Measurements from ENCODE around the gene CGB3.
"Not testable (repeated sequence)": the region's sequence is repeated elsewhere in the genome, so short reads cannot be mapped to it uniquely, and the experiment has no call there.

CGB3 gene

DNA sequence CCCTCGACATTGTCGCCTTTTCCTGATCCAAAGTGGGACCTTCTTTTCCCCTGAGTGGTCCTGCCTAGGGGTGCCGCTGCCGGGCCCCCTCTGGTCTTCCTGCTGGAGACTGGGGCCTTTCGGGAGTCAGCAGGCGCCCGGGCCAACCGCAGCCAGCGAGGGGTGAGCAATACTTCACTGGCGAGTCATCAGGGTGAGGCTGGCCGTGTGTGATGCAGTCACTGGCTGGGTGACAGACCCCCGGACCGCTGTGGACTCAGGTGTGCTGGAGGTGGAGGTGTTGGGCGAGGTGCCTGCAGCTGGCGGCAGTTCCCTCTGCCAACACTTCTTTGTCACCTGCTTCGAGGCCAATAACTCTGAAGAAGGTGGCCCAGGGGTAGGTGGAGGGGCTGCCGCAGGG, 18.0 kb upstream of the CGB3 start:
- no peak for DNase-seq

- DNase-seq: not testable (repeated sequence)
Measured at GRCh38 chr19:49039736-49040135, 15.6 kb upstream of the CGB3 start.

GRCh38 chr19:49038557-49039276, 14.6 kb upstream of the CGB3 start:
- not testable (repeated sequence) for DNase-seq

DNA sequence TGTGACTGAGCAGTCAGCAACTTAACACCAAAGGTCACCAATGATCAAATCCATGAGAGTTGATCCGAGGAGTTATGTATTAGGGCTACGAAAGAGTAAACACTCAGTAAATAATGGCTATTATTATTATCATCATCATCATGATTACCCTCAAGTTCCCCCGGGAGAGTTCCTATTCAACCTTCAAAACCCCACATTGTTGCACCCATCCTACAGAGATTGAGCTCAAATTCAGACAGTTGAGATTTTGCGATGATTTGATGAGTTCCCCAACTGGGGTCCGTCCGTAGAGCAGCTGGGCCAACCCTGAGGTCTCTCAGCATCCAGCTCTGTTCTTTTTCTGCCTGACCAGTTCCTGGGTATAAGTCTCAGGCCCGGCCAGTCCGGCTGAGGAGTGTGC, 14.0 kb upstream of the CGB3 start:
- not testable (repeated sequence) for DNase-seq

DNA sequence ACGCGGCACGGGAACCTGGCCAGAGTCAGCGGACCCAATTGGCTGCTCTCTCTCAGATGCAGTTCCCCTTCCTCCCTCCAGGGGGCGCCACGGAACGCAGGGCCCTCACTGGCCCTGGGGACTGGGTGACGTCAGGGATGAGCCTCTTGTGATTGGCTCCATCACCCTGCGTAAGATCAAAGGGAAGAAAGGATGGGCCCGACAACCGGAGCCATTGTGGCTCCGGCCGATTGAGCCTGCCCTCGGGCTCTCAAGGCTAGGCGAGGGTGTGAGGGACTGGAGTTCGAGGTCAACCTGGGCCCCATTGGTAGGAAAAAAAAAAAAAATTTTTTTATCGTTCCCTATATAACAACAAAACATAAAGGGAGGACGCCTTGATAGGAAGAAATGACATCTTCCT, 12.7 kb upstream of the CGB3 start, which contains the start of gene CGB1:
Gene CGB1 (minus strand): TSS at position 81 of the 400 bp plus-strand sequence. CDS start 184 bp downstream, outside the sequence.
- DNase-seq: not testable (repeated sequence)

- DNase-seq: not testable (repeated sequence)
Measured at GRCh38 chr19:49031642-49032301, 7.6 kb upstream of the CGB3 start, which contains the start of gene CGB2. TSS of gene CGB2 (plus strand) at chr19:49031890. CDS start at chr19:49032096, 206 bp downstream.

DNA sequence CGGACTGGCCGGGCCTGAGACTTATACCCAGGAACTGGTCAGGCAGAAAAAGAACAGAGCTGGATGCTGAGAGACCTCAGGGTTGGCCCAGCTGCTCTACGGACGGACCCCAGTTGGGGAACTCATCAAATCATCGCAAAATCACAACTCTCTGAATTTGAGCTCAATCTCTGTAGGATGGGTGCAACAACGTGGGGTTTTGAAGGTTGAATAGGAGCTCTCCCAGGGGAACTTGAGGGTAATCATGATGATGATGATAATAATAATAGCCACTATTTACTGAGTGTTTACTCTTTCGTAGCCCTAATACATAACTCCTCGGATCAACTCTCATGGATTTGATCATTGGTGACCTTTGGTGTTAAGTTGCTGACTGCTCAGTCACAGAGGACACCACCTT, 6.2 kb upstream of the CGB3 start:
- not testable (repeated sequence) for DNase-seq

GRCh38 chr19:49029749-49030148, 5.6 kb upstream of the CGB3 start:
- not testable (repeated sequence) for DNase-seq

GRCh38 chr19:49028686-49029085, 4.6 kb upstream of the CGB3 start:
- not testable (repeated sequence) for DNase-seq

DNA sequence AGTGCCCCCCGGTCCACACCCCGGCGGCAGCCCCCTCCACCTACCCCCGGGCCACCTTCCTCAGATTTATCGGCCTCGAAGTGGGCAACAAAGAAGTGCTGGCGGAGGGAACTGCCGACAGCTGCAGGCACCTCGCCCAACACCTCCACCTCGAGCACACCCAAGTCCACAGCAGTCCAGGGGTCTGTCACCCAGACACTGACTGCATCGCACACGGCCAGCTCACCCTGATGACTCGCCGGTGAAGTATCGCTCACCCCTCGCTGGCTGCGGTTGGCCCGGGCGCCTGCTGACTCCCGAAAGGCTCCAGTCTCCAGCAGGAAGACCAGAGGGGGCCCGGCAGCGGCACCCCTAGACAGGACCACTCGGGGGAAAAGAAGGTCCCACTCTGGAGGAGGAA, 1.5 kb upstream of the CGB3 start:
- not testable (repeated sequence) for DNase-seq

GRCh38 chr19:49025088-49025487, 955 bp upstream of the CGB3 start:
- not testable (repeated sequence) for DNase-seq

- no peak for DNase-seq
Measured at GRCh38 chr19:49022116-49022515, 2.0 kb downstream of the CGB3 start.

DNA sequence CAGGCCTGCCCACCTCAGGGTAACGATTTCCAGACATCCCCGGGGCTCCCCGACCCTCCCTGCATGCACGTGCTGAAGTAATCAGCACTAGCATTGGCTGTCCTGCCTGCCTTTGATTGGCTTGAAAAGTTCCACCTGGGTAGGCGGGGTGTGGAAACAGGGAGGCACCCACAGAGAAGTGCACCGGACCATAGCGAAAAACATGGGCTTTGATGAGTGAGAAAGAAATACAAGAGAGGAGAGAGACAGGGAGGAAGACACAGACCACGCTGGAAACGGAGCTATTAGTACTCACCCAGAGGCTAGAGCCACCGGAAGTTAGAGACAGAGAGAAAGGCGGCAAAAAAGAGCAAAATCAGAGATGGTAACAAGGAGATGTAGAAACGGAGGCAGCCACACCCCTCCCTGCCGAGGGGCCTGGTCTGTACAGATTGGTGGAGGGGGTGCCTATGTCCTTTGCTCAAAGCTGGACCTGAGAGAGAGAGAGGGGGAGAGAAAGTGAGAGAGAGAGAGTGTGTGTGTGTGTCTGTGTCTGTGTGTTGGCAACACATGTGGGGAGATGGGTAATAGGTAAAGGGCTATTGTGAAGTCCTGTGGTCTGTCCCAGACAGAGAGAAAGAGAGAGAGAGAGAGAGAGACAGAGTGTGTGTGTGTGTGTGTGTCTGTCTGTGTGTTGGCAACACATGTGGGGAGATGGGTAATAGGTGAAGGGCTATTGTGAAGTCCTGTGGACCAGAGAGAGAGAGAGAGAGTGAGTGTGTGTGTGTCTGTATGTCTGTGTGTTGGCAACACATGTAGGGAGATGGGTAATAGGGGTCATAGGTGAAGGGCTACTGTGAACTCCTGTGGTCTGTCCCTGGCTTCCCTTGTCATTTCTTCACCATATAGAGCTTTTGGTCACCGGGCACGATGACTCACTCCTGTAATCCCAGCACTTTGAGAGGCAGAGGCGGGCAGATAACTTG, 2.9 kb downstream of the CGB3 start:
- DNase-seq: no peak

- DNase-seq: no peak
Measured at GRCh38 chr19:49020342-49020741, 3.8 kb downstream of the CGB3 start.

DNA sequence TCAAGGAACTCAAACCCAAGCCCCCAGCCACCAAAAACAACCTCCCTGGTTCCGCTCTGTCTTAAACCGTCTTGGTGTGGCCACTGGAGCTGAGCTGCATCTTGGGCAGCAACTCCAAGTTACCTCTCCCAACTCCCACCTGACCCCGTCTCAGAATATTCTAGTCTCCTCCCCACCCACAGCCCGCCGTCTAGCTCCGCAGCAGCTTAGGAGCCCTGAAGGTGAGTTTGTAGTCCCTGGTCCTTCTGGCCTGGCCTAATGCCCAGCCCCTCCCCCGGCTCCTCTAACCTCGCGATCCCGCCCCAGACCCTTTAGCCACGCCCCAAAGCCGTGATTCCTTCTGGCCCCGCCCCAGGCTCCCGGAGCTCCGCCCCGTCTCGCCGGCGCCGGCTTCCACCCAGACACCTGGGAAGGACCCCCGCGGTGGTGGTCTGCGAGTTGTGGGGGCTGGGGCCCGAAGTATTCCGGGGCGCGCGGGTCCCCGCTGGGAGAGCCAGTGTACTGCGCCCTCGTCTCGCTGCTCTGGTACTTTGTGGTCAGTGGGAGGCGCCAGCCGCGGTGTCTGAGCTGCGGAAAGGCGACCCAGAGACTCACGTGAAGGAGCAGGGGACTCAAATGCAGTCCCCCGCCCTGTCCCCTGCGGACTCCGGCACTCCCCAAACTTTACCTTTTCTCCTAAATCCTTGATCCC, 4.7 kb downstream of the CGB3 start:
- DNase-seq: no peak

DNA sequence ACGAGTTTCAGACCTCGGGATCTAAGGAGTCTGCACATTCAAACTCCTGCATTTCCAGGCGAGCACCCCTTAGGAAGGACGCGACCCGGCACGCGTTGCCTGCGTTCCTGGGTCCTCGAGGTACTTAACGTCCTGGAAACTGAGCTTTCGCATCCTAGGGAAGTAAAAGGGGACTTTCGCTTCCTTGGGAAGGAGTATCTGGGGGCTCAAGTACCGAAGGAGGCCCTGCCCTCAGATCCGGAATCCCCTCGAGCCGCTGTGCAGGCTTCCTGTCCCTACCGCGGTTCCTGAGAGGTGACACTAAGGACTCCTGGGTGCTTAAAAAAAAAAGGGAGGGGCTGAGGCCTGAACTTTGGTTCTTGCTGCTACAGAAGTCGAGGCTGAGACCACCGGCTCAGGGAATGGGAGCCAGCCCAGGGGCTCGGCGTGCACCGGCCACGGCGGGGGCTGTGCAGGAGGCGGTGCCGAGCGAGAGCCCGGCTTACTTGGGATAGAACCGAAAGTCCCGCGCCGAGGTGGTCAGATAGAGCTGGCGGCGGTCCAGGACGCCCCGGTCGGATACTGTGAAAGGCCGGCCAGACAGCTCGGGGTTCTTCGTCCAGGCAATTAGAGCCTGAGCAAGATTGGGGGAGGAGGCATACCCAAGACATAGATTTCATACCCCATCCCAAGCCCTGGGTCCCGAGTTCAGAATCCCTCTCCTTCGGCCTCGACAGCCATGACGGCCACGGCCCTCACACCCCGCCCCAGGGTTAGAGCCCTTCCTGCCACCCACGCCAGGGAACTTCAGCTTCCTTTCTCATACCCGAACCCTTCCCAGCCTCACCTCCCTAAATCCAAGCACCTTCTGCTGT, 5.5 kb downstream of the CGB3 start:
- DNase-seq: not testable (repeated sequence)

- peak; percentile 35 for DNase-seq
Measured at GRCh38 chr19:49017666-49018351, 6.3 kb downstream of the CGB3 start.

DNA sequence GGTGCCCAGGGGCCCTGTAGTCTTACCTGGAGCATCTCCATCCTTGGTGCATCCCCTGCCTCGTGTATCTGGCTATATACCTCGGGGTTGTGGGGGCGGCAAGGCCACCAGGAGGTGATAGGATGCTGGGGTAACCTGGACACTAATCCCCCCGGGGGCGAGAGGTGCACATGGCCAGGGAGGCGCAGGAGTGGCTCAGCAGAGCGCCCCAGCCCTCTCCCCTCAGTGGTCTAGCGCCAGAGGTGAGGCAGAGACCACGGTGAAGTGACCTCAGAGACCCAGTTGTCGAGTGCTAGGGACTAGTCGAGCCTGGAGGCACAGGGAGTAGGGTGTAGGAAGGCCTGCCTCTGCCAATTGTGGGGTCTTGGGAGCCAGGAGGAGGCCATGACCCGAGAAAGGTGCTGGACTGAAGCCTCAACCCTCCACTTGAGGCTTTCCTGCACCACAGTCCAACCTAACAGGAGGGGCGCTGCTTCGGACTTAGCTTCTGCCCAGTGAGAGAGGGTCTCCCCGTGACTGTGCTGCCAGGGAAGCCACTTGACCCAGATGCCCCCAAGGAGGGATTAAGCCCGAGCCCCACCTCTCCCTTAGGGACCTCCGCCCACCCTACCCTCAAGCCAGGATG, 7.0 kb downstream of the CGB3 start, which contains the start of gene LHB:
Gene LHB (minus strand): TSS at position 51 of the 625 bp plus-strand sequence. CDS start 10 bp downstream, at position 41.
- no peak for DNase-seq

GRCh38 chr19:49016067-49016839, 7.9 kb downstream of the CGB3 start:
- DNase-seq: no peak
